ENCODE measurements around the gene HRH2.

HRH2 gene

GRCh38 chr5:175668006-175668405, 10.1 kb downstream of the HRH2 start:
- ChIA-PET CTCF (no interaction called here), POLR2A (no interaction called here)
- TF ChIP-seq FOXA1 (IDR thresholded peaks at IDR 0.05) (no peak), L3MBTL2 (conservative IDR thresholded peaks at IDR 0.05) (no peak), HDGF (IDR thresholded peaks at IDR 0.05; ENCODE audit: borderline replicate concordance) (no peak), SUZ12 (IDR thresholded peaks at IDR 0.05) (no peak), ARNT (IDR thresholded peaks at IDR 0.05) (no peak), SP1 (IDR thresholded peaks at IDR 0.05) (no peak), LEF1 (IDR thresholded peaks at IDR 0.05; ENCODE audit: borderline replicate concordance) (no peak), BHLHE40 (IDR thresholded peaks at IDR 0.05; ENCODE audit: borderline replicate concordance) (no peak), TARDBP (IDR thresholded peaks at IDR 0.05) (no peak), FOXK2 (IDR thresholded peaks at IDR 0.05) (no peak), ELF4 (IDR thresholded peaks at IDR 0.05) (no peak), FOXM1 (IDR thresholded peaks at IDR 0.05; ENCODE audit: borderline replicate concordance) (no peak)
- DNase-seq (ENCODE audit: extremely low spot score), result no peak

GRCh38 chr5:175670372-175670771, 12.5 kb downstream of the HRH2 start:
- no peak for TF ChIP-seq PKNOX1 (IDR thresholded peaks at IDR 0.05)
- no peak for TF ChIP-seq LEF1 (IDR thresholded peaks at IDR 0.05; ENCODE audit: borderline replicate concordance)
- no peak for TF ChIP-seq FOXM1 (IDR thresholded peaks at IDR 0.05; ENCODE audit: borderline replicate concordance)
- TF ChIP-seq ELF4 (IDR thresholded peaks at IDR 0.05), result no peak
- no peak for TF ChIP-seq FOXA1 (IDR thresholded peaks at IDR 0.05)
- TF ChIP-seq BHLHE40 (IDR thresholded peaks at IDR 0.05; ENCODE audit: borderline replicate concordance), result no peak
- no peak for TF ChIP-seq NFRKB (IDR thresholded peaks at IDR 0.05)
- no peak for TF ChIP-seq SP1 (IDR thresholded peaks at IDR 0.05)
- POLR2A ChIA-PET, result no interaction called here
- DNase-seq (ENCODE audit: extremely low spot score), result no peak

GRCh38 chr5:175671013-175671412, 13.1 kb downstream of the HRH2 start:
- CTCF ChIA-PET, result interaction anchor here (0.8 kb wide), 1 partner anchor 137 kb away, joined by 3 read pairs; no protein-coding TSS in a partner anchor
- POLR2A ChIA-PET, result no interaction called here
- DNase-seq (ENCODE audit: extremely low spot score), result no peak
- TF ChIP-seq NFRKB (IDR thresholded peaks at IDR 0.05), result no peak
- TF ChIP-seq ZNF384 (IDR thresholded peaks at IDR 0.05), result no peak
- TF ChIP-seq ARNT (IDR thresholded peaks at IDR 0.05), result no peak
- TF ChIP-seq FOXK2 (IDR thresholded peaks at IDR 0.05), result no peak

More at GRCh38 chr5:175670372-175670771, 12.5 kb downstream of the HRH2 start:
- CTCF ChIA-PET, result no interaction called here

- CTCF ChIA-PET, result no interaction called here
- TF ChIP-seq CTBP1 (IDR thresholded peaks at IDR 0.05; ENCODE audit: borderline replicate concordance), result no peak
- TF ChIP-seq FOXM1 (IDR thresholded peaks at IDR 0.05; ENCODE audit: borderline replicate concordance), result no peak
- no peak for TF ChIP-seq NFRKB (IDR thresholded peaks at IDR 0.05)
- DNase-seq (ENCODE audit: extremely low spot score), result no peak
- POLR2A ChIA-PET, result no interaction called here
Observed at GRCh38 chr5:175672976-175673648, 15.2 kb downstream of the HRH2 start.

- CTCF ChIA-PET, result interaction anchor here (0.8 kb wide), 1 partner anchor 27 kb away, joined by 4 read pairs; no protein-coding TSS in a partner anchor
- DNase-seq (ENCODE audit: extremely low spot score), result no peak
- POLR2A ChIA-PET, result no interaction called here
- TF ChIP-seq SUZ12 (IDR thresholded peaks at IDR 0.05), result no peak
- no peak for TF ChIP-seq ARNT (IDR thresholded peaks at IDR 0.05)
- TF ChIP-seq CTBP1 (IDR thresholded peaks at IDR 0.05; ENCODE audit: borderline replicate concordance), result no peak
- no peak for TF ChIP-seq FOXM1 (IDR thresholded peaks at IDR 0.05; ENCODE audit: borderline replicate concordance)
- no peak for TF ChIP-seq FOXK2 (IDR thresholded peaks at IDR 0.05)
- TF ChIP-seq L3MBTL2 (conservative IDR thresholded peaks at IDR 0.05), result no peak
- TF ChIP-seq BHLHE40 (IDR thresholded peaks at IDR 0.05; ENCODE audit: borderline replicate concordance), result no peak
- TF ChIP-seq PKNOX1 (IDR thresholded peaks at IDR 0.05), result no peak
- no peak for TF ChIP-seq ELF4 (IDR thresholded peaks at IDR 0.05)
- no peak for TF ChIP-seq ZNF384 (IDR thresholded peaks at IDR 0.05)
- TF ChIP-seq HDGF (IDR thresholded peaks at IDR 0.05; ENCODE audit: borderline replicate concordance), result no peak
- TF ChIP-seq LEF1 (IDR thresholded peaks at IDR 0.05; ENCODE audit: borderline replicate concordance), result no peak
- TF ChIP-seq TARDBP (IDR thresholded peaks at IDR 0.05), result no peak
Observed at GRCh38 chr5:175674731-175675346, 17.0 kb downstream of the HRH2 start.

- ChIA-PET CTCF (no interaction called here), POLR2A (no interaction called here)
- no peak for DNase-seq (ENCODE audit: extremely low spot score)
- no peak for TF ChIP-seq FOXK2 (IDR thresholded peaks at IDR 0.05)
- TF ChIP-seq ARNT (IDR thresholded peaks at IDR 0.05), result no peak
- TF ChIP-seq FOXA1 (IDR thresholded peaks at IDR 0.05), result no peak
- TF ChIP-seq TARDBP (IDR thresholded peaks at IDR 0.05), result no peak
- TF ChIP-seq LEF1 (IDR thresholded peaks at IDR 0.05; ENCODE audit: borderline replicate concordance), result no peak
- TF ChIP-seq L3MBTL2 (conservative IDR thresholded peaks at IDR 0.05), result no peak
- no peak for TF ChIP-seq HDGF (IDR thresholded peaks at IDR 0.05; ENCODE audit: borderline replicate concordance)
- no peak for TF ChIP-seq PKNOX1 (IDR thresholded peaks at IDR 0.05)
- no peak for TF ChIP-seq BHLHE40 (IDR thresholded peaks at IDR 0.05; ENCODE audit: borderline replicate concordance)
- no peak for TF ChIP-seq FOXM1 (IDR thresholded peaks at IDR 0.05; ENCODE audit: borderline replicate concordance)
- no peak for TF ChIP-seq CTBP1 (IDR thresholded peaks at IDR 0.05; ENCODE audit: borderline replicate concordance)
- no peak for TF ChIP-seq SP1 (IDR thresholded peaks at IDR 0.05)
- TF ChIP-seq NFRKB (IDR thresholded peaks at IDR 0.05), result no peak
- no peak for TF ChIP-seq ELF4 (IDR thresholded peaks at IDR 0.05)
- no peak for TF ChIP-seq SUZ12 (IDR thresholded peaks at IDR 0.05)
- no peak for TF ChIP-seq ZNF384 (IDR thresholded peaks at IDR 0.05)
Observed at GRCh38 chr5:175675873-175676272, 18.0 kb downstream of the HRH2 start.

Measured in HEK293T (cell line).